K562 (cell line): Measurements from ENCODE around the gene RAP2B. TPM values are rescaled to one million over a fixed set of nuclear protein-coding genes. Genes with fewer than 3 reads are reported as not detected.
A peak's percentile ranks its signal among the peaks of the same experiment; 100 is the strongest.

ENCODE experiments used
- ATAC-seq: fragments of 200-7000 bp; cut with Tn5 transposase; 3 replicates; pipeline ENCODE4 v1.9.1; 2020; ENCODE audit warnings: moderate library complexity
- BruUV-seq: library from RNA; stranded (reverse); fragments of 400-500 nt; replicated peaks from 2 replicates; lab custom pipeline; 2021; lab: Mats Ljungman, UMichigan
- CTCF ChIA-PET: fragments of 300-600 bp; formaldehyde crosslinking; extraction: SDS; loops from one replicate; lab custom pipeline; 2021; ENCODE audit warnings: low intra/inter-chr PET ratio; lab: Yijun Ruan, JAX
- POLR2A ChIA-PET: fragments of 300-600, 350-650 bp; sonication (Branson Sonifier 250); formaldehyde crosslinking; extraction: SDS; loops from one replicate; lab custom pipeline; 2021; ENCODE audit warnings: antibody characterized with exemption, inconsistent platforms; lab: Yijun Ruan, JAX
- DNase-seq, 4 experiments: peaks; one replicate each; pipeline versions ENCODE4 v3.0.0 to v3.0.0-alpha.2; 2011 to 2018; ENCODE audit warnings: low spot score in 3 of 4, mixed read lengths in 3 of 4; ENCODE audit errors: extremely low read depth in 1 of 4
- FAIRE-seq: peaks from 2 replicates; lab custom pipeline; 2011; peaks lifted over from hg19 to GRCh38; lab: Jason Lieb, UNC
- H2AFZ ChIP-seq: 2 replicates; pipeline ENCODE4 v1.6.0; 2011; ENCODE audit warnings: low read depth, low read length, control low read depth, inconsistent platforms
- H3K27ac ChIP-seq: fragments of 200-600 bp; 3 replicates; pipeline ENCODE4 v1.8.0; 2011; ENCODE audit warnings: low read depth, mild to moderate bottlenecking, control low read depth, inconsistent platforms, low read length, moderate library complexity, mixed read lengths; ENCODE audit errors: extremely low read depth
- H3K27me3 ChIP-seq, 2 experiments: fragments of 300-600 bp in 1 of 2; 2 replicates in 1 of 2; 3 replicates in 1 of 2; pipeline versions ENCODE4 v1.6.0 to v1.8.0; 2011; ENCODE audit warnings: inconsistent platforms in 2 of 2, low read length in 2 of 2, mild to moderate bottlenecking in 1 of 2, mixed read lengths in 1 of 2, moderate library complexity in 1 of 2; ENCODE audit not compliant: control insufficient read depth in 2 of 2, insufficient read depth in 2 of 2
- H3K36me3 ChIP-seq: fragments of 300-600 bp; 3 replicates; pipeline ENCODE4 v1.8.0; 2011; ENCODE audit warnings: mild to moderate bottlenecking, low read length, inconsistent platforms; ENCODE audit not compliant: control insufficient read depth, insufficient read depth
- H3K4me1 ChIP-seq, 2 experiments: fragments of 200-600 bp in 1 of 2; replicated peaks in 1 of 2; 2 replicates in 1 of 2; 3 replicates in 1 of 2; pipeline versions ENCODE4 v1.5.1 to v1.8.0; 2011; ENCODE audit warnings: inconsistent platforms in 2 of 2, low read length in 2 of 2, mild to moderate bottlenecking in 1 of 2, mixed read lengths in 1 of 2, moderate library complexity in 1 of 2; ENCODE audit not compliant: control insufficient read depth in 2 of 2, insufficient read depth in 2 of 2
- H3K4me2 ChIP-seq: 2 replicates; pipeline ENCODE4 v1.6.1; 2011; ENCODE audit warnings: low read length, control low read depth, inconsistent platforms, mixed read lengths; ENCODE audit not compliant: insufficient read depth
- H3K4me3 ChIP-seq: fragments of 200-600 bp; sonication (generic), shearing (Covaris generic); 2 replicates; pipeline ENCODE4 v1.5.1; 2016; ENCODE audit warnings: control low read depth, inconsistent platforms
- H3K79me2 ChIP-seq: fragments of 200-600 bp; 3 replicates; pipeline ENCODE4 v1.8.0; 2011; ENCODE audit warnings: low read length, inconsistent platforms; ENCODE audit not compliant: control insufficient read depth, insufficient read depth
- H3K9ac ChIP-seq, 2 experiments: 2 replicates each; pipeline versions ENCODE4 v1.6.0 to v1.6.1; 2011; ENCODE audit warnings: low read depth in 2 of 2, low read length in 2 of 2, control low read depth in 1 of 2, inconsistent platforms in 1 of 2, mild to moderate bottlenecking in 1 of 2, mixed read lengths in 1 of 2; ENCODE audit not compliant: insufficient read depth in 1 of 2
- H3K9me1 ChIP-seq: one replicate; pipeline ENCODE4 v1.6.0; 2011; ENCODE audit warnings: inconsistent platforms, mild to moderate bottlenecking, low read length, moderate library complexity; ENCODE audit not compliant: control insufficient read depth, insufficient read depth
- H3K9me3 ChIP-seq: replicated peaks from 2 replicates; pipeline ENCODE4 v1.5.1; 2011; ENCODE audit warnings: low read depth, low read length, inconsistent platforms; ENCODE audit not compliant: control insufficient read depth, insufficient read depth
- H4K20me1 ChIP-seq: replicated peaks from 2 replicates; pipeline ENCODE4 v1.6.1; 2011; ENCODE audit warnings: low read length, inconsistent platforms, mixed read lengths; ENCODE audit not compliant: control insufficient read depth, insufficient read depth
- ADNP ChIP-seq: fragments of 200-800 bp; sonication (Bioruptor generic); IDR thresholded peaks from 2 replicates; pipeline ENCODE4 v1.6.1; 2016; ENCODE audit warnings: missing genetic modification characterization, missing compliant biosample characterization
- BCOR ChIP-seq: fragments of 450-650 bp; IDR thresholded peaks from 2 replicates; pipeline ENCODE4 v1.6.1; 2016
- CEBPB ChIP-seq: fragments of 450-650 bp; IDR thresholded peaks from 2 replicates; pipeline ENCODE4 v1.6.1; 2016; ENCODE audit warnings: missing genetic modification characterization, missing compliant biosample characterization
- POLR2AphosphoS2 ChIP-seq: IDR thresholded peaks from 2 replicates; pipeline ENCODE4 v1.6.1; 2012; ENCODE audit warnings: low read length, improper control_type of control experiment
- PURB ChIP-seq: sonication (generic); formaldehyde crosslinking; IDR thresholded peaks from 2 replicates; pipeline ENCODE4 v1.9.0; 2021; ENCODE audit warnings: low read depth, mild to moderate bottlenecking, missing genetic modification reagents
- RBM25 ChIP-seq: fragments of 200-400 bp; formaldehyde crosslinking; IDR thresholded peaks from 2 replicates; pipeline ENCODE4 v1.6.1; 2018; ENCODE audit warnings: low read length, low read depth, moderate library complexity; ENCODE audit not compliant: severe bottlenecking
- SMARCE1 ChIP-seq: fragments of 450-650 bp; IDR thresholded peaks from 2 replicates; pipeline ENCODE4 v1.7.1; 2016; ENCODE audit warnings: mild to moderate bottlenecking
- ZNF280B ChIP-seq: fragments of 250-450 bp; sonication (Bioruptor Pico); IDR thresholded peaks from 2 replicates; pipeline ENCODE4 v1.5.1; 2021; ENCODE audit warnings: mild to moderate bottlenecking
- WGBS: fragments of 100-300 bp; shearing (Covaris generic); methylation state at CpG from one replicate; pipeline ENCODE4 v1.1.6; 2016; ENCODE audit warnings: low coverage, mixed read lengths; ENCODE audit not compliant: insufficient coverage; ENCODE audit errors: missing lambda C conversion rate; 5-methylcytosine and 5-hydroxymethylcytosine counted together
- in situ Hi-C: fragments of 300-500 bp; cut with MboI; formaldehyde crosslinking; loops from 4 replicates; pipeline ENCODE4 v1.15.0; 2018; ENCODE audit warnings: inconsistent platforms, mixed read lengths
- intact Hi-C: fragments of 100-400 bp; cut with micrococcal nuclease; formaldehyde crosslinking; loops from 2 replicates; pipeline ENCODE4 v1.14.2; 2022
- polyA plus RNA-seq, 8 experiments: library from polyadenylated mRNA; depleted of rRNA in 4 of 8; stranded (reverse) in 5 of 8; unstranded in 3 of 8; fragments of >200 nt; fragmentation: Nextera tagmentation in 2 of 8; fragmentation: Illumina TruSeq in 1 of 8; extraction: Ambion mirVana in 2 of 8; extraction: Trizol in 1 of 8; gene quantifications; 2 replicates each; pipeline versions ENCODE4 v1.2.1 to v1.2.3, GENCODE V29; 2011 to 2014; ENCODE audit warnings: inconsistent platforms in 1 of 8, missing spikeins in 1 of 8
- total RNA-seq, 7 experiments: library from RNA; depleted of rRNA in 6 of 7; stranded (reverse); fragments of >200 nt in 6 of 7; fragmentation: Illumina TruSeq in 2 of 7; extraction: Trizol in 2 of 7; gene quantifications; 2 replicates each; pipeline versions ENCODE4 v1.2.1 to v1.2.3, GENCODE V29; 2011 to 2021; ENCODE audit warnings: low replicate concordance in 1 of 7

Gene RAP2B
- total and polyA plus RNA-seq, 9 of the 15 experiments (the other 6 are each of a cell fraction or from before 2014, with no cell fraction given): 9.4 to 31.2 (median 15.8) TPM

DNA sequence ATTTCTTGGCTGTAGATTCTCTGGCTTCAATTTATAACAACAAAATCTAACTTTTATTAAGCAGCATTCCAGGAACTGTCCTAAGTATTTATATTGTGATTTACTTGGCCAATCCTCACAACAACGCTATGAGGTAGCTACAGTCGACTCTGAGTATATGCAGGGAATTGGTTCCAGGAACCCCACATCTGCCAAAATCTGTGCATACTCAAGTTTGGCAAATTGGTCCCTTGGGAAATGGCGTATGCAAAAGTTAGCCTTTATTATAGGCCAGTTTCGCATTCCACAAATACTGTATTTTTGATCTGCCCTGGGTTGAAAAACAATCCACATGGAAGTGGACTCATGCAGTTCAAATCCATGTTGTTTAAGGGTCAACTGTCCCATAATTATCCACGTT lies 53.9 kb downstream of the RAP2B start:
- intact Hi-C loops (no loop called here), in situ Hi-C loops (no loop called here)
- Histone ChIP-seq H3K9me3 (no peaks in the 10 kb centered on the region), H3K9me1 (no peaks in the 10 kb centered on the region), H3K4me3 (no peak overlapping the region), H3K36me3 (no peaks in the 10 kb centered on the region), H4K20me1 (no peaks in the 10 kb centered on the region), H3K4me1 (0 out of 5 replicates have a peak, but pooled peaks cover 0 to 6% of the 10 kb centered on the region in 2 experiments), H2AFZ (no peak overlapping the region), H3K79me2 (no peaks in the 10 kb centered on the region), H3K9ac (no peak overlapping the region), H3K27ac (no peak overlapping the region), H3K4me2 (no peak overlapping the region), H3K27me3 (no peaks in the 10 kb centered on the region)
- WGBS: 42% methylated on average over 5 of the region's 5 CpGs
- no TSS peak for BruUV-seq
- no peak for ATAC-seq
- FAIRE-seq: no peak
- POLR2A ChIA-PET: no interaction called here
- no peak for TF ChIP-seq SMARCE1
- no peak for TF ChIP-seq PURB (CRISPR knock-in tag)
- TF ChIP-seq POLR2AphosphoS2: no peak
- DNase-seq: no peak
- CTCF ChIA-PET: no interaction called here

DNA sequence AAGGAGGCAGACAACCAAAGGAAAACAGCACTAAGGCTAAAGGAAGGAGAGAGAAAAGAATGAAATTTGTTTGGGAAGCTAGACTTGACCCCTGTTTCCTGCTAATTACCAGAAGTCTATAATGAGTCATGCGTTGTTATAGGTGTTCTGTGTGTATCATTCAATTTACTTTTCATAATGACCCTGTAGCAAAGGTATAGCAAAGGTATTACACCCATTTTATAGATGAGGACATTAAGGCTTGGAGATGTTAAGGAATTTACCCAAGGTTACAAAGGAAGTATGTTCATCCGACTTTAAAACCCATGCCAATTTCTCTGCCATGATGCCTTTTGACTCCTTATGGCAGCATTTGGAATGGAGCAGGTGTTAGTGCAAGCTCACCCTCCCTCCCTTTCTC lies 54.9 kb downstream of the RAP2B start:
- WGBS: 61% methylated on average over 2 of the region's 2 CpGs
- TF ChIP-seq ADNP (tag): 0 out of 2 replicates have a peak, but pooled peaks have one; percentile 34
- TF ChIP-seq BCOR: peak; percentile 72
- no peak for TF ChIP-seq ZNF280B (CRISPR knock-in tag)
- peak; percentile 88 for TF ChIP-seq RBM25
- TF ChIP-seq CEBPB (tag): no peak
- H4K20me1 ChIP-seq: no peaks in the 10 kb centered on the region
- H3K4me3 ChIP-seq: no peak overlapping the region
- CTCF ChIA-PET: no interaction called here
- intact Hi-C loops (no loop called here), in situ Hi-C loops (no loop called here)
- H3K4me2 ChIP-seq: no peak overlapping the region
- no peaks in the 10 kb centered on the region for H3K27me3 ChIP-seq
- FAIRE-seq (no peak), ATAC-seq (no peak), DNase-seq (no peak)
- H3K79me2 ChIP-seq: no peaks in the 10 kb centered on the region
- H3K27ac ChIP-seq: no peak overlapping the region
- no peaks in the 10 kb centered on the region for H3K9me3 ChIP-seq
- H3K9ac ChIP-seq: no peak overlapping the region
- BruUV-seq: no TSS peak
- no peak overlapping the region for H2AFZ ChIP-seq
- H3K36me3 ChIP-seq: no peaks in the 10 kb centered on the region
- H3K9me1 ChIP-seq: no peaks in the 10 kb centered on the region
- peaks cover 0 to 12% of the 10 kb centered on the region in 2 experiments; a peak in 2 of 5 replicates for H3K4me1 ChIP-seq
- POLR2A ChIA-PET: no interaction called here
